Pancreas (tissue), 10 donors: Measurements from ENCODE around the gene ITPKB. TPM values are rescaled to one million over a fixed set of nuclear protein-coding genes. Genes with fewer than 3 reads are reported as not detected.

ENCODE experiments used
- ATAC-seq, 4 donors: fragments of 200-7000 bp; cut with Tn5 transposase; one replicate each; pipeline versions ENCODE4 v1.8.0 to v1.9.1; 2020; ENCODE audit warnings: mild to moderate bottlenecking in 4 of 4, moderate library complexity in 4 of 4
- DNase-seq, 6 donors: peaks; one replicate each; pipeline ENCODE4 v3.0.0-alpha.2; 2020
- FAIRE-seq: peaks from 2 replicates; lab custom pipeline; 2012; peaks lifted over from hg19 to GRCh38; lab: Jason Lieb, UNC
- H3K27ac ChIP-seq, 4 donors: fragments of 200-600 bp; sonication (generic); 1 replicate in 3 of 4; 2 replicates in 1 of 4; pipeline versions ENCODE4 v1.5.0 to v1.8.0; 2020
- H3K27me3 ChIP-seq, 4 donors: fragments of 200-600 bp; one replicate each; pipeline ENCODE4 v1.8.0; 2021
- H3K36me3 ChIP-seq, 3 donors: fragments of 200-600 bp; sonication (generic) in 1 of 3; one replicate each; pipeline versions ENCODE4 v1.5.0 to v1.8.0; 2020 to 2021
- H3K4me1 ChIP-seq, 3 donors: fragments of 200-600 bp; one replicate each; pipeline ENCODE4 v1.8.0; 2021
- H3K4me3 ChIP-seq, 4 donors: fragments of 200-600 bp; sonication (generic) in 2 of 4; one replicate each; pipeline versions ENCODE4 v1.5.0 to v1.8.0; 2020 to 2021
- H3K9me3 ChIP-seq, 4 donors: fragments of 200-600 bp; one replicate each; pipeline ENCODE4 v1.8.0; 2021
- CTCF ChIP-seq, 4 donors: fragments of 200-600 bp; sonication (generic) in 3 of 4; IDR thresholded peaks; one replicate each; pipeline versions ENCODE4 v1.5.0 to v1.8.0; 2021; ENCODE audit warnings: antibody characterized with exemption in 4 of 4
- WGBS, 2 donors: extraction: QIAGEN DNeasy Blood & Tissue Kit; methylation state at CpG; one replicate each; pipeline ENCODE4 v1.1.7; 2013; 5-methylcytosine and 5-hydroxymethylcytosine counted together
- intact Hi-C, 3 donors: fragments of 100-400 bp; cut with DNase I; formaldehyde crosslinking; loops; one replicate each; pipeline versions ENCODE4 v1.11.1 to v1.14.2; 2022
- polyA plus RNA-seq, 2 donors: library from polyadenylated mRNA; stranded (reverse); fragments of 200-250 nt; gene quantifications; one replicate each; pipeline ENCODE4 v1.2.3, GENCODE V29; 2013
- total RNA-seq, 6 donors: library from RNA; stranded (reverse); fragmentation: NEBNext Ultra II Directional in 4 of 6; extraction: Animal tissue kit (Norgen Biotek cat#: 25700) in 4 of 6; gene quantifications; one replicate each; pipeline versions ENCODE4 v1.2.1 to v1.2.4, GENCODE V29; 2021 to 2023
- donor health status: healthy with polysubstance abuse.
- donor health status: DM: no; HTN: no; CAD: no; lungs with moderate emphysema.
- donor health status: DM: no; HTN: no; CAD: no.
- donor health status: control.
- donor health status: control.
- donor health status: Bipolar disorder and iron deficiency.
- donor health status: DM: yes; HTN: yes; CAD: no.
- donor health status: DM: no; HTN: no; CAD: no.
- donor health status: DM: no; HTN: no; CAD: no.
- donor health status: DM: yes; HTN: yes; CAD: no.

Gene ITPKB
- total and polyA plus RNA-seq, 8 donors: 3.8 to 13.9 (median 5.5) TPM

GRCh38 chr1:226766565-226766964 is 27.5 kb upstream of the ITPKB start:
- H3K27me3 ChIP-seq: no peaks in the 10 kb centered on the region
- FAIRE-seq (no peak), ATAC-seq (no peak), DNase-seq (no peak)
- intact Hi-C loops: no loop called here
- H3K4me3 ChIP-seq: no peak overlapping the region
- H3K9me3 ChIP-seq: no peaks in the 10 kb centered on the region
- 69 to 78% methylated on average over 3 of the region's 3 CpGs for WGBS, 2 donors
- H3K27ac ChIP-seq: no peak overlapping the region
- no peak for TF ChIP-seq CTCF (IDR thresholded peaks at IDR 0.05)
- no peaks in the 10 kb centered on the region for H3K4me1 ChIP-seq
- H3K36me3 ChIP-seq: no peaks in the 10 kb centered on the region

GRCh38 chr1:226764533-226764932 is 25.5 kb upstream of the ITPKB start:
- no peak for FAIRE-seq
- no peak for TF ChIP-seq CTCF (IDR thresholded peaks at IDR 0.05)
- no peak overlapping the region for H3K4me3 ChIP-seq
- no peaks in the 10 kb centered on the region for H3K27me3 ChIP-seq
- no peaks in the 10 kb centered on the region for H3K9me3 ChIP-seq
- ATAC-seq: no peak
- H3K36me3 ChIP-seq: no peaks in the 10 kb centered on the region
- intact Hi-C loops: no loop called here
- 67 to 76% methylated on average over 2 of the region's 2 CpGs for WGBS, 2 donors
- no peak for DNase-seq
- H3K4me1 ChIP-seq: no peaks in the 10 kb centered on the region
- no peak overlapping the region for H3K27ac ChIP-seq

- no peak for TF ChIP-seq CTCF (IDR thresholded peaks at IDR 0.05)
- H3K27ac ChIP-seq: no peak overlapping the region
- H3K4me1 ChIP-seq: no peaks in the 10 kb centered on the region
- intact Hi-C loops: no loop called here
- DNase-seq (no peak), FAIRE-seq (no peak), ATAC-seq (no peak)
- H3K9me3 ChIP-seq: no peaks in the 10 kb centered on the region
- no peaks in the 10 kb centered on the region for H3K27me3 ChIP-seq
- H3K36me3 ChIP-seq: no peaks in the 10 kb centered on the region
- H3K4me3 ChIP-seq: no peak overlapping the region
- 47% methylated on average over 4 of the region's 4 CpGs for WGBS, 2 donors
Measured at GRCh38 chr1:226763905-226764264, 24.8 kb upstream of the ITPKB start.

- intact Hi-C loops: no loop called here
- WGBS, 2 donors: 76 to 82% methylated on average over 7 of the region's 7 CpGs
- no peak for DNase-seq
- H3K4me3 ChIP-seq: no peak overlapping the region
- no peaks in the 10 kb centered on the region for H3K36me3 ChIP-seq
- no peaks in the 10 kb centered on the region for H3K4me1 ChIP-seq
- FAIRE-seq: no peak
- H3K9me3 ChIP-seq: no peaks in the 10 kb centered on the region
- no peak for ATAC-seq
- H3K27me3 ChIP-seq: no peaks in the 10 kb centered on the region
- H3K27ac ChIP-seq: no peak overlapping the region
- no peak for TF ChIP-seq CTCF (IDR thresholded peaks at IDR 0.05)
Measured at GRCh38 chr1:226762988-226763904, 24.2 kb upstream of the ITPKB start.

GRCh38 chr1:226762055-226762454 is 23.0 kb upstream of the ITPKB start:
- intact Hi-C loops: no loop called here
- Histone ChIP-seq H3K4me1 (no peaks in the 10 kb centered on the region), H3K27ac (no peak overlapping the region), H3K27me3 (no peaks in the 10 kb centered on the region), H3K36me3 (no peaks in the 10 kb centered on the region), H3K4me3 (no peak overlapping the region), H3K9me3 (no peaks in the 10 kb centered on the region)
- no peak for ATAC-seq
- TF ChIP-seq CTCF (IDR thresholded peaks at IDR 0.05): no peak
- WGBS, 2 donors: 63 to 71% methylated on average over 4 of the region's 4 CpGs
- DNase-seq: no peak
- no peak for FAIRE-seq
